IMR-90 (cell line): Measurements from ENCODE around the gene SLC34A2. TPM values are rescaled to one million over a fixed set of nuclear protein-coding genes. Genes with fewer than 3 reads are reported as not detected.
"Not testable (repeated sequence)": the region's sequence is repeated elsewhere in the genome, so short reads cannot be mapped to it uniquely, and the experiment has no call there.

Experiments
- ATAC-seq: fragments of 200-7000 bp; cut with Tn5 transposase; 2 replicates; pipeline ENCODE4 v1.9.1; 2020; ENCODE audit warnings: low read depth, mild to moderate bottlenecking, moderate library complexity
- BruUV-seq: library from RNA; stranded (reverse); fragments of 400-500 nt; replicated peaks from 2 replicates; lab custom pipeline; 2021; lab: Mats Ljungman, UMichigan
- CTCF ChIA-PET: fragments of 300-600 bp; formaldehyde crosslinking; extraction: SDS; loops from one replicate; lab custom pipeline; 2021; ENCODE audit warnings: antibody characterized with exemption; lab: Yijun Ruan, JAX
- POLR2A ChIA-PET: fragments of 300-600 bp; sonication (Branson Sonifier 250); formaldehyde crosslinking; loops from one replicate; lab custom pipeline; 2022; ENCODE audit warnings: antibody characterized with exemption; ENCODE audit not compliant: unreplicated experiment; lab: Charles Lee
- DNase-seq: peaks from one replicate; pipeline ENCODE4 v3.0.0; 2013
- H2AFZ ChIP-seq: replicated peaks from 2 replicates; pipeline ENCODE3; 2013; ENCODE audit warnings: low read length, mild to moderate bottlenecking; ENCODE audit not compliant: poor library complexity
- H2AK5ac ChIP-seq: 2 replicates; pipeline ENCODE4 v1.6.1; 2013; ENCODE audit warnings: low read depth, low read length, inconsistent platforms
- H2AK9ac ChIP-seq: replicated peaks from 2 replicates; pipeline ENCODE3; 2013; ENCODE audit warnings: mild to moderate bottlenecking, low read depth, low read length, moderate library complexity; ENCODE audit not compliant: poor library complexity
- H2BK120ac ChIP-seq: 2 replicates; pipeline ENCODE4 v1.6.1; 2013; ENCODE audit warnings: low read depth, low read length, inconsistent platforms
- H2BK15ac ChIP-seq: 3 replicates; pipeline ENCODE4 v1.6.1; 2013; ENCODE audit warnings: low read depth, low read length, inconsistent platforms
- H2BK20ac ChIP-seq: 2 replicates; pipeline ENCODE4 v1.6.1; 2013; ENCODE audit warnings: low read depth, mild to moderate bottlenecking, inconsistent platforms, low read length, moderate library complexity
- H2BK5ac ChIP-seq: 2 replicates; pipeline ENCODE4 v1.6.1; 2013; ENCODE audit warnings: mild to moderate bottlenecking, low read depth, low read length, inconsistent platforms; ENCODE audit not compliant: poor library complexity, severe bottlenecking
- H3K14ac ChIP-seq: replicated peaks from 2 replicates; pipeline ENCODE4 v1.6.1; 2013; ENCODE audit warnings: low read depth, low read length, inconsistent platforms
- H3K18ac ChIP-seq: 2 replicates; pipeline ENCODE4 v1.6.1; 2013; ENCODE audit warnings: low read depth, low read length, control low read depth
- H3K23ac ChIP-seq: 2 replicates; pipeline ENCODE4 v1.6.1; 2013; ENCODE audit warnings: low read depth, low read length, inconsistent platforms
- H3K27ac ChIP-seq: 2 replicates; pipeline ENCODE4 v1.5.1; 2013; ENCODE audit warnings: mild to moderate bottlenecking, control low read depth, low read length; ENCODE audit not compliant: insufficient read depth
- H3K27me3 ChIP-seq: 2 replicates; pipeline ENCODE4 v1.6.1; 2013; ENCODE audit warnings: low read length; ENCODE audit not compliant: control insufficient read depth, insufficient read depth
- H3K36me3 ChIP-seq: 2 replicates; pipeline ENCODE4 v1.6.1; 2013; ENCODE audit warnings: low read length, mixed read lengths; ENCODE audit not compliant: control insufficient read depth, insufficient read depth
- H3K4ac ChIP-seq: 2 replicates; pipeline ENCODE4 v1.6.1; 2013; ENCODE audit warnings: low read depth, low read length, inconsistent platforms
- H3K4me1 ChIP-seq: 2 replicates; pipeline ENCODE4 v1.6.1; 2013; ENCODE audit warnings: low read length, mixed read lengths; ENCODE audit not compliant: control insufficient read depth, insufficient read depth
- H3K4me2 ChIP-seq: 2 replicates; pipeline ENCODE4 v1.6.1; 2013; ENCODE audit warnings: low read depth, mild to moderate bottlenecking, control low read depth, low read length, moderate library complexity
- H3K4me3 ChIP-seq: 2 replicates; pipeline ENCODE4 v1.5.1; 2013; ENCODE audit warnings: low read depth, mild to moderate bottlenecking, control low read depth, low read length, moderate library complexity; ENCODE audit not compliant: insufficient read depth
- H3K56ac ChIP-seq: 2 replicates; pipeline ENCODE4 v1.6.1; 2013; ENCODE audit warnings: low read length, inconsistent platforms; ENCODE audit not compliant: insufficient read depth; ENCODE audit errors: extremely low read depth
- H3K79me1 ChIP-seq, 2 experiments: 2 replicates each; pipeline ENCODE4 v1.6.1; 2013; ENCODE audit warnings: low read length in 2 of 2, inconsistent platforms in 1 of 2, low read depth in 1 of 2
- H3K9ac ChIP-seq: 2 replicates; pipeline ENCODE4 v1.6.1; 2013; ENCODE audit warnings: low read depth, low read length, control low read depth
- H3K9me1 ChIP-seq: 2 replicates; pipeline ENCODE4 v1.6.1; 2013; ENCODE audit warnings: low read length, inconsistent platforms; ENCODE audit not compliant: insufficient read depth
- H3K9me3 ChIP-seq: 2 replicates; pipeline ENCODE4 v1.6.1; 2013; ENCODE audit warnings: low read length; ENCODE audit not compliant: control insufficient read depth, insufficient read depth
- H4K20me1 ChIP-seq: 2 replicates; pipeline ENCODE4 v1.6.1; 2013; ENCODE audit warnings: low read length, inconsistent platforms; ENCODE audit not compliant: insufficient read depth
- H4K5ac ChIP-seq: 2 replicates; pipeline ENCODE4 v1.6.1; 2013; ENCODE audit warnings: mild to moderate bottlenecking, low read depth, low read length, control low read depth
- H4K8ac ChIP-seq, 2 experiments: 2 replicates each; pipeline ENCODE4 v1.6.1; 2013; ENCODE audit warnings: low read depth in 2 of 2, low read length in 2 of 2, control low read depth in 1 of 2, inconsistent platforms in 1 of 2
- H4K91ac ChIP-seq: 2 replicates; pipeline ENCODE4 v1.6.1; 2013; ENCODE audit warnings: low read depth, low read length, inconsistent platforms; ENCODE audit not compliant: insufficient read depth
- WGBS, 2 experiments: methylation state at CpG; one replicate each; pipeline versions ENCODE4 v1.1.5 to v1.1.7; 2013; ENCODE audit warnings: missing lambda C conversion rate in 2 of 2; ENCODE audit not compliant: insufficient read length in 1 of 2; ENCODE audit errors: extremely low coverage in 2 of 2; 5-methylcytosine and 5-hydroxymethylcytosine counted together
- dilution Hi-C: fragments of 300-500 bp; cut with HindIII; formaldehyde crosslinking; loops from one replicate; pipeline ENCODE4 v1.14.3; 2018; ENCODE audit warnings: low sequenced_read_pairs; ENCODE audit not compliant: unreplicated experiment
- in situ Hi-C: fragments of 300-500 bp; cut with MboI; formaldehyde crosslinking; loops from 3 replicates; pipeline ENCODE4 v1.14.3; 2019; ENCODE audit warnings: low sequenced_read_pairs, inconsistent platforms, mixed read lengths
- intact Hi-C: fragments of 100-400 bp; cut with micrococcal nuclease; formaldehyde crosslinking; loops from 2 replicates; pipeline ENCODE4 v1.10.0; 2022
- polyA plus RNA-seq, 3 experiments: library from polyadenylated mRNA; depleted of rRNA; stranded (reverse); fragments of >200 nt; gene quantifications; 2 replicates each; pipeline ENCODE4 v1.2.3, GENCODE V29; 2012; ENCODE audit warnings: low replicate concordance in 1 of 3
- total RNA-seq: library from RNA; depleted of rRNA; stranded (reverse); fragments of >200 nt; gene quantifications from 2 replicates; pipeline ENCODE4 v1.2.3, GENCODE V29; 2012

SLC34A2 gene
- total and polyA plus RNA-seq, 2 of the 4 experiments (the other 2 are of a cell fraction), result not detected

- H2BK120ac ChIP-seq, H3K9ac ChIP-seq, H3K9me1 ChIP-seq, DNase-seq, H4K8ac ChIP-seq, H3K79me1 ChIP-seq, in situ Hi-C loops, H2BK5ac ChIP-seq, H3K4me3 ChIP-seq, H4K20me1 ChIP-seq, H3K4me2 ChIP-seq, H4K5ac ChIP-seq, H3K4me1 ChIP-seq, intact Hi-C loops, H2AFZ ChIP-seq, H3K4ac ChIP-seq, H3K9me3 ChIP-seq, H2AK5ac ChIP-seq, H2BK15ac ChIP-seq, H3K27ac ChIP-seq, H3K18ac ChIP-seq, H3K14ac ChIP-seq, CTCF ChIA-PET, POLR2A ChIA-PET, H3K23ac ChIP-seq, ATAC-seq, H2BK20ac ChIP-seq, H2AK9ac ChIP-seq, BruUV-seq, dilution Hi-C loops, H4K91ac ChIP-seq, H3K56ac ChIP-seq, H3K36me3 ChIP-seq: not testable (repeated sequence)
- peaks cover 32% of the 10 kb centered on the region for H3K27me3 ChIP-seq
- no CpG with 5 or more reads among the region's 4 CpGs for WGBS, 2 experiments
Observed at GRCh38 chr4:25661441-25661840, 5.8 kb downstream of the SLC34A2 start.
